Esophagus (tissue), 2 donors: ENCODE results near the gene PPP2R2B. TPM values are rescaled to one million over a fixed set of nuclear protein-coding genes. Genes with fewer than 3 reads are reported as not detected.

Experiments
- H3K27ac ChIP-seq, 2 donors: one replicate each; pipeline ENCODE4 v1.5.1; 2013; ENCODE audit warnings: low read depth in 2 of 2, mild to moderate bottlenecking in 2 of 2, inconsistent platforms in 1 of 2, low read length in 1 of 2, moderate library complexity in 1 of 2
- H3K27me3 ChIP-seq, 2 donors: one replicate each; pipeline ENCODE4 v1.6.1; 2013; ENCODE audit warnings: low read length in 2 of 2, control low read depth in 1 of 2, mild to moderate bottlenecking in 1 of 2; ENCODE audit not compliant: insufficient read depth in 2 of 2, control insufficient read depth in 1 of 2
- H3K36me3 ChIP-seq, 2 donors: one replicate each; pipeline ENCODE4 v1.6.1; 2013; ENCODE audit warnings: low read length in 1 of 2; ENCODE audit not compliant: control insufficient read depth in 2 of 2, insufficient read depth in 2 of 2
- H3K4me1 ChIP-seq, 2 donors: one replicate each; pipeline ENCODE4 v1.6.1; 2013; ENCODE audit warnings: low read length in 1 of 2; ENCODE audit not compliant: control insufficient read depth in 2 of 2, insufficient read depth in 2 of 2
- H3K4me3 ChIP-seq, 2 donors: one replicate each; pipeline ENCODE4 v1.5.1; 2013; ENCODE audit warnings: low read length in 2 of 2, mild to moderate bottlenecking in 2 of 2, low read depth in 1 of 2, moderate library complexity in 1 of 2
- H3K9me3 ChIP-seq, 2 donors: one replicate each; pipeline ENCODE4 v1.6.1; 2013; ENCODE audit warnings: mild to moderate bottlenecking in 2 of 2, low read depth in 1 of 2, low read length in 1 of 2, moderate library complexity in 1 of 2; ENCODE audit not compliant: control insufficient read depth in 2 of 2, insufficient read depth in 1 of 2
- WGBS, 2 donors: extraction: QIAGEN DNeasy Blood & Tissue Kit; methylation state at CpG; one replicate each; pipeline ENCODE4 v1.1.7; 2013; 5-methylcytosine and 5-hydroxymethylcytosine counted together
- polyA plus RNA-seq, 2 donors: library from polyadenylated mRNA; stranded (reverse); fragments of 200-250 nt; gene quantifications; one replicate each; pipeline ENCODE4 v1.2.3, GENCODE V29; 2013
- donor health status: healthy with polysubstance abuse.
- donor health status: Bipolar disorder and iron deficiency.

The PPP2R2B gene
- polyA plus RNA-seq, 2 donors: 0.78 to 0.92 TPM

DNA sequence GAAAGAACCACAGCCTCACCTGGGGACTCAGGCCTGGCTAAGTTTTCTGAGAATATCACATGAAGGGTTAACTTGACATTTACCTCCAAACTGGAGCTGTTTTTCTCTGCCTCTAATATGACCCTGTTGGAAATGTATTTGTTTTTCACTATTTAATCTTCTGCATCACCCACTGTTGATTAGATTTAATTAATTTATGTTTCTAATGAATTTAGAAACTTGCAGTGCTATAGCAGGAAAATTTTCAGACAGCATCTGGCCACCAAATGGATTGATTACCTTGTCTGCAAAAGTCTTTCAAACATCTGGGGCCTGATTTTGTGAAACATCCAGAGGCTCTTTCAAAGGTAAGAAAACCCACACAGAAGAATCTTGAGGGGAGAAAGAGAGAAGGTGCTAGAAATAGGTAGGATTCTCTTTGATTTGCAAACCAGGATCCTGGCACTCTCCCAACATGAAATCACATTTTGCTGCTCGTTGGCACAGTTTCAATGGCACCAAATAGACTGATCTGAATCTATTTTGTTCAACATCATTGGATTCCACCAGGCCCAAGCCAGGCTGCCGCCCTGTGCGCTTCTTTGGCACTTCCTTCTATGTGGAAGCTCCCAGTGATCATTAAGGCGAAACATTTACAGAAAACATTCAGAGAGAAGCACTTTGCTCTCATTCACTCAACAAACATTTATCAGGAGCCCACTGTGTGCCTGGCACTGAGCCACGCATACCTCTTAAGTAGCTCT is 157.3 kb downstream of the PPP2R2B start:
- no peak overlapping the region for H3K4me3 ChIP-seq
- 76 to 77% methylated on average over 5 of the region's 5 CpGs for WGBS, 2 donors
- no peaks in the 10 kb centered on the region for H3K27me3 ChIP-seq
- no peaks in the 10 kb centered on the region for H3K9me3 ChIP-seq
- peaks cover 0 to 6% of the 10 kb centered on the region in 2 donors for H3K4me1 ChIP-seq
- H3K27ac ChIP-seq: no peak overlapping the region
- H3K36me3 ChIP-seq: no peaks in the 10 kb centered on the region

DNA sequence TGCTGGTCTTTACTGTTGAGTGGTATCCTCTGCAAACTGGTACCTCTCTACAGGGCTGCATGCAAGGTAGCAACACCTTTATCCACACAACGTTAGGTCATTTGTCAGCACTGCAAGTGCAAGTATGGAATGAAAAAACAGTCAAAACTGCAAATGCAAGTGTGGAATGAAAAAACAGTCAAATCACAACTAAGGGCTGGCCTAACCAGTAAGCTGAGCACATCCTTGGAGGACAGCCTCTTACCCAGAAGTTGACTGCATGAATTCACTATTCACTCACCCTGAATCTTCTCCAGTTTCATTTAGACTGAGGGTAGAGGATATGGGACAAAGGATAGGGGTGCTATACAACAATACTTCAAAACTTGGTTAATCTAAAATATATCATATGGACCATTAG is 158.4 kb downstream of the PPP2R2B start:
- WGBS, 2 donors: 70 to 72% methylated on average over 1 of the region's 1 CpG
- H3K27me3 ChIP-seq: no peaks in the 10 kb centered on the region
- no peaks in the 10 kb centered on the region for H3K9me3 ChIP-seq
- H3K4me3 ChIP-seq: no peak overlapping the region
- no peaks in the 10 kb centered on the region for H3K36me3 ChIP-seq
- peaks cover 0 to 6% of the 10 kb centered on the region in 2 donors for H3K4me1 ChIP-seq
- H3K27ac ChIP-seq: no peak overlapping the region

- no peak overlapping the region for H3K27ac ChIP-seq
- H3K36me3 ChIP-seq: no peaks in the 10 kb centered on the region
- H3K27me3 ChIP-seq: no peaks in the 10 kb centered on the region
- H3K4me1 ChIP-seq: peaks cover 0 to 6% of the 10 kb centered on the region in 2 donors
- no peaks in the 10 kb centered on the region for H3K9me3 ChIP-seq
- H3K4me3 ChIP-seq: no peak overlapping the region
These were observed 159.4 kb downstream of the PPP2R2B start for GRCh38 chr5:146719179-146719578.

- no peaks in the 10 kb centered on the region for H3K27me3 ChIP-seq
- no peak overlapping the region for H3K27ac ChIP-seq
- no peak overlapping the region for H3K4me3 ChIP-seq
- H3K36me3 ChIP-seq: no peaks in the 10 kb centered on the region
- no peaks in the 10 kb centered on the region for H3K9me3 ChIP-seq
- 43 to 50% methylated on average over 3 of the region's 3 CpGs for WGBS, 2 donors
- H3K4me1 ChIP-seq: peaks cover 0 to 6% of the 10 kb centered on the region in 2 donors
These were observed 159.9 kb downstream of the PPP2R2B start for GRCh38 chr5:146718609-146719008.

DNA sequence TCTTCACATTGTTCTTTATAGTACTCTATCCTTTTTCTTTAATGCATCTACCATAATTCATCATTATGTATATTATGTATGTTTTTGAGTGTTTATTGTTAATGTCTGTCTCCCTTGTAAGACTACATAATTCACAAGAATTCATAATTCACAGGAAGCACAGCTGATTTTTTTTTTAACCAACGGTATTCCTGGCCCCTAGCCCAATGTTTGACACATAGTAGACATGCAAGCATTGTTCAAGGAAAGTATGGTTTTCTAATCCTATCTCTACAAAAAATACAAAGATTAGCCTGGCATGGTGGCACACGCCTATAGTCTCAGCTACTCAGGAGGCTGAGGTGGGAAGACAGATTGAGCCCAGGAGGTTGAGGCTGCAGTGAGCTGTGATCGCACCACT is 160.6 kb downstream of the PPP2R2B start:
- H3K27ac ChIP-seq: no peak overlapping the region
- H3K4me1 ChIP-seq: peaks cover 0 to 6% of the 10 kb centered on the region in 2 donors
- no peaks in the 10 kb centered on the region for H3K36me3 ChIP-seq
- 40 to 55% methylated on average over 3 of the region's 3 CpGs for WGBS, 2 donors
- no peaks in the 10 kb centered on the region for H3K9me3 ChIP-seq
- no peak overlapping the region for H3K4me3 ChIP-seq
- no peaks in the 10 kb centered on the region for H3K27me3 ChIP-seq

DNA sequence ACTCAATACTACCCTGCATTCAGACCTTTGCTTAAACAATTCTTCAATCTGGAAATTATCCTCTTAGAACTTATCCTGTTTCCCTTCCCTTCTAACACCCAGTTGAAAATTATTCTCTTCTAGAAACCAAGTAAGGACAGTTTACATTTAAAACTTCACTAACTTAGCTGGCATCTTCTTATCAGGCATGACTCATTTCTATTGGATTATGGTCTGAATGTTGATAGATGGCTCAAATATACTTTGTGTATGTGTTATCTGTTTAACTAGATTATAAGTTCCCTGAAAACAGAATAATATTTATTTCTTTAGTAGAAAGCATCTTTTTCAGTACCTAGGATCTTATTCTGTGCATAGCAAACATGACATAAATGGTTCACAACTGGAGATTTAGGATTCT is 161.9 kb downstream of the PPP2R2B start:
- Histone ChIP-seq H3K27ac (no peak overlapping the region), H3K4me1 (peaks cover 0 to 5% of the 10 kb centered on the region in 2 donors), H3K36me3 (no peaks in the 10 kb centered on the region), H3K27me3 (no peaks in the 10 kb centered on the region), H3K4me3 (no peak overlapping the region), H3K9me3 (no peaks in the 10 kb centered on the region)

DNA sequence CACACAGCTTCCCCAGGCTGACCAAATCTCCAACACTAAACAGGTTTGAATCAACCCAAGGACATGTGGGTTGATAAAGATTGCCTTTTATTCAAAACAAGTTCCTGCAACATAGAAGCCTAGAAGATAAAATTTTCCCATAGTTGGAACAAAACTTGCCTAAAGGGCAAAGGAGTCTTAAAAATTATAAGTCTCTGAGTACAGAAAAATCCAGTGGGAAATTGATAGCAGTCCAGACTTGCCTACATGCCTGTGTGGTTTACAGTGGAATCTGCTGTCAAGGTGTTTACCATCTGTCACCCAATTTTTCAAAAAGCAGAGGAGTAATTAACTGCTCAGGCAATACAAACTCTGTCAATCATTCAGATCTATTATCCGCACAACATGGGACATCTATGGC is 168.2 kb downstream of the PPP2R2B start:
- no peaks in the 10 kb centered on the region for H3K36me3 ChIP-seq
- H3K4me3 ChIP-seq: no peak overlapping the region
- H3K27ac ChIP-seq: peak overlapping the region in 1 of 2 donors; percentile 19
- peaks cover 2% of the 10 kb centered on the region in 2 donors for H3K4me1 ChIP-seq
- H3K9me3 ChIP-seq: no peaks in the 10 kb centered on the region
- H3K27me3 ChIP-seq: no peaks in the 10 kb centered on the region
- 54 to 67% methylated on average over 1 of the region's 1 CpG for WGBS, 2 donors

GRCh38 chr5:146707316-146707715 is 171.2 kb downstream of the PPP2R2B start:
- no peak overlapping the region for H3K4me3 ChIP-seq
- no peak overlapping the region for H3K27ac ChIP-seq
- peaks cover 2% of the 10 kb centered on the region in 2 donors for H3K4me1 ChIP-seq
- 78 to 85% methylated on average over 6 of the region's 6 CpGs for WGBS, 2 donors
- no peaks in the 10 kb centered on the region for H3K27me3 ChIP-seq
- H3K9me3 ChIP-seq: no peaks in the 10 kb centered on the region
- no peaks in the 10 kb centered on the region for H3K36me3 ChIP-seq

DNA sequence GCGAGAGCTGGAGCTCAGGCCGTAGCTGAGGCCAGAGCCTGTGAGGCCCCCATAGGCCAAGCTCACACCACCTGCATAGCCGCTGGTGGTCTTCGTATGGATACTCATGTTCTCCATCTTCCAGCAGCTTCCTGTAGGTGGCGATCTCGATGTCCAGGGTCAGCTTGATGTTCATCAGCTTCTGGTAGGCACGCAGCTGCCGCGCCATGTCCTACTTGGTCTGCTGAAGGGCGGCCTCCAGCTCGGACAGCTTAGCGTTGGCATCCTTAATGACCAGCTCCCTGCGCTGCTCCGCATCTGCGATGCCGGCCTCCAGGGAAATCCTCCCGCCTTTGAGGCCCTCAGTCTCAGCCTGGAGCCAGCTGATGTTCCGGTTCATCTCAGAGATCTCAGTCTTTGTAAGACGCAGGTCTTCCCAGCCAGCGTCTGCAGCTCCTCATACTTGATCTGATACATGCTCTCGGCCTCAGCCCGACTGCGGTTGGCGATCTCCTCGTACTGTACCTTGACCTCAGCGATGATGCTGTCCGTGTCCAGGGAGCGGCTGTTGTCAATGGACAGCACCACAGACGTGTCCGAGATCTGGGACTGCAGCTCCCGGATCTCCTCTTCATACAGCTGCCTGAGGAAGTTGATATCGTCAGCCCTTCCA is 172.1 kb downstream of the PPP2R2B start:
- H3K27ac ChIP-seq: no peak overlapping the region
- H3K4me1 ChIP-seq: peaks cover 2% of the 10 kb centered on the region in 2 donors
- no peaks in the 10 kb centered on the region for H3K27me3 ChIP-seq
- 95 to 97% methylated on average over 32 of the region's 32 CpGs for WGBS, 2 donors
- H3K9me3 ChIP-seq: no peaks in the 10 kb centered on the region
- no peak overlapping the region for H3K4me3 ChIP-seq
- H3K36me3 ChIP-seq: no peaks in the 10 kb centered on the region
